ENCODE measurements around the gene PDAP1.

The PDAP1 gene, protein sequence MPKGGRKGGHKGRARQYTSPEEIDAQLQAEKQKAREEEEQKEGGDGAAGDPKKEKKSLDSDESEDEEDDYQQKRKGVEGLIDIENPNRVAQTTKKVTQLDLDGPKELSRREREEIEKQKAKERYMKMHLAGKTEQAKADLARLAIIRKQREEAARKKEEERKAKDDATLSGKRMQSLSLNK

GRCh38 chr7:99408379-99409191 lies at the start of gene PDAP1, which contains the start of gene BUD31:
Gene PDAP1 (minus strand): TSS chr7:99408597. CDS start chr7:99408548, 49 bp downstream.
Gene BUD31 (plus strand): TSS chr7:99408969. CDS start chr7:99411093, 2,124 bp downstream.
- Mint-ChIP-seq H3K36me3 (ENCODE audit: low read depth) (peaks cover 38% of the 10 kb centered on the region), H3K4me1 (peaks cover 32% of the 10 kb centered on the region), H3K4me3 (peak within 1 kb of the TSS; percentile 95 to 99 (median 99)), H3K9me3 (no peaks in the 10 kb centered on the region), H3K27me3 (ENCODE audit: low read depth) (no peaks in the 10 kb centered on the region), H3K27ac (peak within 1 kb of the TSS; percentile 98 to 100 (median 100))
- TF ChIP-seq, protein P1, sequence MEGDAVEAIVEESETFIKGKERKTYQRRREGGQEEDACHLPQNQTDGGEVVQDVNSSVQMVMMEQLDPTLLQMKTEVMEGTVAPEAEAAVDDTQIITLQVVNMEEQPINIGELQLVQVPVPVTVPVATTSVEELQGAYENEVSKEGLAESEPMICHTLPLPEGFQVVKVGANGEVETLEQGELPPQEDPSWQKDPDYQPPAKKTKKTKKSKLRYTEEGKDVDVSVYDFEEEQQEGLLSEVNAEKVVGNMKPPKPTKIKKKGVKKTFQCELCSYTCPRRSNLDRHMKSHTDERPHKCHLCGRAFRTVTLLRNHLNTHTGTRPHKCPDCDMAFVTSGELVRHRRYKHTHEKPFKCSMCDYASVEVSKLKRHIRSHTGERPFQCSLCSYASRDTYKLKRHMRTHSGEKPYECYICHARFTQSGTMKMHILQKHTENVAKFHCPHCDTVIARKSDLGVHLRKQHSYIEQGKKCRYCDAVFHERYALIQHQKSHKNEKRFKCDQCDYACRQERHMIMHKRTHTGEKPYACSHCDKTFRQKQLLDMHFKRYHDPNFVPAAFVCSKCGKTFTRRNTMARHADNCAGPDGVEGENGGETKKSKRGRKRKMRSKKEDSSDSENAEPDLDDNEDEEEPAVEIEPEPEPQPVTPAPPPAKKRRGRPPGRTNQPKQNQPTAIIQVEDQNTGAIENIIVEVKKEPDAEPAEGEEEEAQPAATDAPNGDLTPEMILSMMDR (IDR thresholded peaks at IDR 0.05; ENCODE audit: unreplicated experiment in 3 of 3), result no peak

GRCh38 chr7:99457650-99458493 lies 49.5 kb upstream of the PDAP1 start:
- no peaks in the 10 kb centered on the region for H3K9me3 Mint-ChIP-seq
- H3K27me3 Mint-ChIP-seq (ENCODE audit: low read depth), result no peaks in the 10 kb centered on the region
- no peak overlapping the region for H3K27ac Mint-ChIP-seq
- TF ChIP-seq, protein P1 (IDR thresholded peaks at IDR 0.05; ENCODE audit: unreplicated experiment in 3 of 3), result no peak
- peaks cover 49% of the 10 kb centered on the region for H3K36me3 Mint-ChIP-seq (ENCODE audit: low read depth)
- peaks cover 39% of the 10 kb centered on the region for H3K4me1 Mint-ChIP-seq
- H3K4me3 Mint-ChIP-seq, result no peak overlapping the region

DNA sequence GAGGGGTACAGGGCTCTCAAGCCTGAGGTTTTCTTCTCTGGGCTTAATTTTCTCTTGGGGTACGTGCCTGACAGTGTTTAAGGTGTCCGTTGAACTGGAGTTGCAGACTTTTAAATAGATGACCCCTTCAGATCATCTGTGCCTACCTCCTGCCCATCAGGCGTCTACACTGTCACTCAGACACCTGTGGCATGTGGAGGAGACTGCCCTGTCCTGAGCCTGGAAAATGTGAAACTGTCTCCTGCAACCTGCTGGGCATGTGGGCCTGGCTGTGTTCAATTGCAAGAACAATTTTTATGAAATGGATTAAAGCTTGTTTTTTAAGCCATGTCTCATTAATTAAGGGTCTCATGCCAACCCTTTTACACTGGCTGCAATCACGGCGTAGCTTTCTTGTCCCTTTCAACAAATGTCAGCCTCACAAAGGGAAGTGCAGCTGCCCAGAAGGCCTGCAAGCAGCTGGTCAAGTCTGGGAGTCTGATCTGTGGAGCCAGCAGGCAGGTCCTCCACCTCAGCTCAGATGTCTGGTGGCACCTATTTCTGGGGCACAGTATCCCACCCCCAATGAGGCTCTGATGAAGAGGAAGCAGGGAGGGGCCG lies 48.8 kb upstream of the PDAP1 start:
- Mint-ChIP-seq H3K27me3 (ENCODE audit: low read depth) (no peaks in the 10 kb centered on the region), H3K27ac (peak overlapping the region; percentile 63 to 74 (median 69))

GRCh38 chr7:99456288-99456687 lies 47.9 kb upstream of the PDAP1 start:
- Mint-ChIP-seq H3K4me3 (no peak overlapping the region), H3K36me3 (ENCODE audit: low read depth) (peaks cover 47% of the 10 kb centered on the region), H3K4me1 (peaks cover 39% of the 10 kb centered on the region), H3K9me3 (no peaks in the 10 kb centered on the region), H3K27me3 (ENCODE audit: low read depth) (no peaks in the 10 kb centered on the region), H3K27ac (peak overlapping the region in 1 of 3 experiments; percentile 35)
- TF ChIP-seq, protein P1 (IDR thresholded peaks at IDR 0.05; ENCODE audit: unreplicated experiment in 3 of 3), result no peak

More for the DNA sequence above, 48.8 kb upstream of the PDAP1 start:
- Mint-ChIP-seq H3K9me3 (no peaks in the 10 kb centered on the region), H3K4me1 (peaks cover 39% of the 10 kb centered on the region), H3K4me3 (peak overlapping the region in 1 of 3 experiments; percentile 47), H3K36me3 (ENCODE audit: low read depth) (peaks cover 47% of the 10 kb centered on the region)
- TF ChIP-seq, protein P1 (IDR thresholded peaks at IDR 0.05; ENCODE audit: unreplicated experiment in 3 of 3), result no peak

DNA sequence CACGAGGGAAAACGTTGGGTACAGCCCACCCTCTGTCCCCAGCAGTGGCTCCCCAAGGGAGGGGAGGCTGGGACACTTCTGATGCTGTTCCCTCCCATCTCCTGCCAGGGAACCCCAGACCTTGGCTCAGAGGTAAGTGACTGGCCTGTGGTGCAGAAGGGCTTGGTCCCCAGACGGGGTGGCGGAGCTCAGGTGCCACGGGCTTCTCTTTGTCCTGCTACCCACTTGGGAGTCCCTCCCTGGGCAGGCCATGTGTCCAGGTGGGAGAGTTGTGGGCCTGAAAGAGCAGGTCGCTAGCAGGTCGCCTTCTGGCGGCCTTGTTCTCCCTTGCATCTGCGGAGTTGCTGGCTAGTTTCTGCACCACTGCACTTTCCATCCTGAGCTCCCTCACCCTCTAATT lies 47.5 kb upstream of the PDAP1 start:
- H3K9me3 Mint-ChIP-seq, result no peaks in the 10 kb centered on the region
- H3K36me3 Mint-ChIP-seq (ENCODE audit: low read depth), result peaks cover 50% of the 10 kb centered on the region
- TF ChIP-seq, protein P1 (IDR thresholded peaks at IDR 0.05; ENCODE audit: unreplicated experiment in 3 of 3), result no peak
- H3K27me3 Mint-ChIP-seq (ENCODE audit: low read depth), result no peaks in the 10 kb centered on the region
- peaks cover 38% of the 10 kb centered on the region for H3K4me1 Mint-ChIP-seq
- H3K4me3 Mint-ChIP-seq, result no peak overlapping the region
- H3K27ac Mint-ChIP-seq, result peak overlapping the region in 1 of 3 experiments; percentile 35
